Keratinocyte (primary cell): Measurements from ENCODE around the gene KCNJ15.

Experiments used
- EZH2 ChIP-seq: IDR thresholded peaks from one replicate; pipeline ENCODE4 v1.6.1; 2012; ENCODE audit warnings: inconsistent platforms, mild to moderate bottlenecking, low read length, moderate library complexity
- TF ChIP-seq, protein P1 (sequence below), 3 experiments: IDR thresholded peaks in 1 of 3; conservative IDR thresholded peaks in 1 of 3; optimal IDR thresholded peaks in 1 of 3; 2 replicates in 2 of 3; 3 replicates in 1 of 3; pipeline versions ENCODE3 to v1.5.1; 2011; ENCODE audit warnings: low read length in 3 of 3, mild to moderate bottlenecking in 3 of 3, moderate library complexity in 2 of 3, control low read depth in 1 of 3, inconsistent platforms in 1 of 3; ENCODE audit not compliant: insufficient read depth in 2 of 3; ENCODE audit errors: extremely low read depth in 1 of 3

DNA sequence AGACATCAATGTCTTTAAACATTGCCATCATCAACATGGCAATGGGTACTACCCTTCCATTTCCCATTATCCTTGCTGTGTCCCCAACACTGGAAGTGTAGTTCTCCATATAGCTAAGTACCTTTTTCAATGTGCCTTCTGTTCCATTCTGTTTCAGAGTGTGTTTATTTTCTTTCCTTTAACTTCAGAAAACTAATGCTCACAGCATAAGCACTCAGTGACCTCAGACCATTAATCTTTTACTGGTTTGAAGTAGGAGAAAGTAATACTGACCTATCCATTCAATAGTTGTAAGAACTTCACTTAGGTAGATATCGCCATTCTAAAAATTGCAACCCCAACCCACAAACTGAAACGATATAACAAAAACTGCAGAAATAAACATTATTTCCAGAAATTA lies 37.8 kb downstream of the KCNJ15 start:
- TF ChIP-seq, protein P1, sequence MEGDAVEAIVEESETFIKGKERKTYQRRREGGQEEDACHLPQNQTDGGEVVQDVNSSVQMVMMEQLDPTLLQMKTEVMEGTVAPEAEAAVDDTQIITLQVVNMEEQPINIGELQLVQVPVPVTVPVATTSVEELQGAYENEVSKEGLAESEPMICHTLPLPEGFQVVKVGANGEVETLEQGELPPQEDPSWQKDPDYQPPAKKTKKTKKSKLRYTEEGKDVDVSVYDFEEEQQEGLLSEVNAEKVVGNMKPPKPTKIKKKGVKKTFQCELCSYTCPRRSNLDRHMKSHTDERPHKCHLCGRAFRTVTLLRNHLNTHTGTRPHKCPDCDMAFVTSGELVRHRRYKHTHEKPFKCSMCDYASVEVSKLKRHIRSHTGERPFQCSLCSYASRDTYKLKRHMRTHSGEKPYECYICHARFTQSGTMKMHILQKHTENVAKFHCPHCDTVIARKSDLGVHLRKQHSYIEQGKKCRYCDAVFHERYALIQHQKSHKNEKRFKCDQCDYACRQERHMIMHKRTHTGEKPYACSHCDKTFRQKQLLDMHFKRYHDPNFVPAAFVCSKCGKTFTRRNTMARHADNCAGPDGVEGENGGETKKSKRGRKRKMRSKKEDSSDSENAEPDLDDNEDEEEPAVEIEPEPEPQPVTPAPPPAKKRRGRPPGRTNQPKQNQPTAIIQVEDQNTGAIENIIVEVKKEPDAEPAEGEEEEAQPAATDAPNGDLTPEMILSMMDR (optimal IDR thresholded peaks at IDR 0.05 in 1 of 3, IDR thresholded peaks at IDR 0.05 in 1 of 3, conservative IDR thresholded peaks at IDR 0.05 in 1 of 3; ENCODE audit: extremely low read depth in 1 of 3, insufficient read depth in 2 of 3, low read length in 3 of 3) = no peak
- TF ChIP-seq EZH2 = no peak
